ENCODE measurements around the gene DGKQ. TPM values are rescaled to one million over a fixed set of nuclear protein-coding genes. Genes with fewer than 3 reads are reported as not detected.

Gene DGKQ
- total and polyA plus RNA-seq, 2 experiments from 2014 or later, result 4.0 to 22.4 TPM

DNA sequence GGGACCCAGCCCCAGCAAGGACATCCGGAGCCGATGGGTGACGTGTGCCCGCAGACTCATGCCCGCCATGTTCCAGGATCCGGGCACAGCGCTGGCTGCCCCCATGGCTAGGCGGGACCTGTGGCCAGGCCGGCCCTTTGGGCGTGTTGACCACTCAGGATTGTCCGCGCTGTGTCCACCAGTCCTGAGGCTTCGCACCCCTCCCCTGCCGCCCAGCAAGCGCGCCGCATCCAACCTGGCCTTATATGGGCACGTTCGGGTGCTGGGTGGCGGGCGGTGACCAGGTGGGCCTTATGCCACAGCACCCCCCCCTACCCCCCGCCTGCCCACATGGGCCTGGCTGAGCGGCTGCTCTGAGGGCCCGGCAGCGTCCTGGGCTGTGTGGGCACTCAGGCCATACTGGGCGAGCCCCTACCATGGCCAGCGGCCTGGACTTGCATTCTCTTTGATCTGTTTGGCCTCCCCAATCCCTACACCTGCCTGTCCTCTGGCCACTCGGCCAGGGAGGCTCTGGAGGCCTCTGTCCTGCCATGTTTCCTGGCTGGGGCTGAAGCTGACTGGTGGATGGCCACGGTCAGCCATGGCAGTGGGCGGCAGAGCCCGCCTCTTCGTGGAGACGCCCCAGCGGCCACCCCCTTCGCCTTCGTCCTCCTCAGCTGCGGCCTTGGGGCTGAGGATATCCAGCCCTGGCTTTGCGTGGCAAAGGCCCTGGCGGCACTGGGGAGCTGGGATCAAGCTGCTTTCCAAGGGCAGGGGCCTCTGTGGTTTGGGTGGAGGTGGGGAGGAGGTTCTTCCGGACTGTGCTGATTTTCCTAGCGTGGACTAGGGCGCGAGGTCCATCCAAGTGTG, 40.1 kb upstream of the DGKQ start:
- peaks cover 23% of the 10 kb centered on the region for H3K27me3 ChIP-seq (ENCODE audit: insufficient read depth)
- H3K9me3 Mint-ChIP-seq, result peaks cover 2% of the 10 kb centered on the region; the same call in 2 of the 3 replicates
- TF ChIP-seq, protein P1, sequence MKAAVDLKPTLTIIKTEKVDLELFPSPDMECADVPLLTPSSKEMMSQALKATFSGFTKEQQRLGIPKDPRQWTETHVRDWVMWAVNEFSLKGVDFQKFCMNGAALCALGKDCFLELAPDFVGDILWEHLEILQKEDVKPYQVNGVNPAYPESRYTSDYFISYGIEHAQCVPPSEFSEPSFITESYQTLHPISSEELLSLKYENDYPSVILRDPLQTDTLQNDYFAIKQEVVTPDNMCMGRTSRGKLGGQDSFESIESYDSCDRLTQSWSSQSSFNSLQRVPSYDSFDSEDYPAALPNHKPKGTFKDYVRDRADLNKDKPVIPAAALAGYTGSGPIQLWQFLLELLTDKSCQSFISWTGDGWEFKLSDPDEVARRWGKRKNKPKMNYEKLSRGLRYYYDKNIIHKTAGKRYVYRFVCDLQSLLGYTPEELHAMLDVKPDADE (IDR thresholded peaks at IDR 0.05), result no peak
- no peak for TF ChIP-seq EZH2phosphoT487 (IDR thresholded peaks at IDR 0.05; ENCODE audit: unreplicated experiment)
- TF ChIP-seq CREB1 (CRISPR knock-in tag; IDR thresholded peaks at IDR 0.05; ENCODE audit: low read depth), result no peak
- TF ChIP-seq, protein P2, sequence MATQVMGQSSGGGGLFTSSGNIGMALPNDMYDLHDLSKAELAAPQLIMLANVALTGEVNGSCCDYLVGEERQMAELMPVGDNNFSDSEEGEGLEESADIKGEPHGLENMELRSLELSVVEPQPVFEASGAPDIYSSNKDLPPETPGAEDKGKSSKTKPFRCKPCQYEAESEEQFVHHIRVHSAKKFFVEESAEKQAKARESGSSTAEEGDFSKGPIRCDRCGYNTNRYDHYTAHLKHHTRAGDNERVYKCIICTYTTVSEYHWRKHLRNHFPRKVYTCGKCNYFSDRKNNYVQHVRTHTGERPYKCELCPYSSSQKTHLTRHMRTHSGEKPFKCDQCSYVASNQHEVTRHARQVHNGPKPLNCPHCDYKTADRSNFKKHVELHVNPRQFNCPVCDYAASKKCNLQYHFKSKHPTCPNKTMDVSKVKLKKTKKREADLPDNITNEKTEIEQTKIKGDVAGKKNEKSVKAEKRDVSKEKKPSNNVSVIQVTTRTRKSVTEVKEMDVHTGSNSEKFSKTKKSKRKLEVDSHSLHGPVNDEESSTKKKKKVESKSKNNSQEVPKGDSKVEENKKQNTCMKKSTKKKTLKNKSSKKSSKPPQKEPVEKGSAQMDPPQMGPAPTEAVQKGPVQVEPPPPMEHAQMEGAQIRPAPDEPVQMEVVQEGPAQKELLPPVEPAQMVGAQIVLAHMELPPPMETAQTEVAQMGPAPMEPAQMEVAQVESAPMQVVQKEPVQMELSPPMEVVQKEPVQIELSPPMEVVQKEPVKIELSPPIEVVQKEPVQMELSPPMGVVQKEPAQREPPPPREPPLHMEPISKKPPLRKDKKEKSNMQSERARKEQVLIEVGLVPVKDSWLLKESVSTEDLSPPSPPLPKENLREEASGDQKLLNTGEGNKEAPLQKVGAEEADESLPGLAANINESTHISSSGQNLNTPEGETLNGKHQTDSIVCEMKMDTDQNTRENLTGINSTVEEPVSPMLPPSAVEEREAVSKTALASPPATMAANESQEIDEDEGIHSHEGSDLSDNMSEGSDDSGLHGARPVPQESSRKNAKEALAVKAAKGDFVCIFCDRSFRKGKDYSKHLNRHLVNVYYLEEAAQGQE (IDR thresholded peaks at IDR 0.05; ENCODE audit: unreplicated experiment), result no peak
- H3F3A ChIP-seq (replicated peaks; ENCODE audit: low read depth), result 0 out of 2 replicates have a peak, but pooled peaks cover 5% of the 10 kb centered on the region
- DNase-seq (ENCODE audit: low spot score) (no peak), ATAC-seq (no peak)
- no peak overlapping the region for H3K4me2 ChIP-seq
- no peaks in the 10 kb centered on the region for H3K9me2 ChIP-seq (ENCODE audit: insufficient read depth)
- H3K27ac ChIP-seq (ENCODE audit: low read depth), result no peak overlapping the region
- H3K27me3 Mint-ChIP-seq (ENCODE audit: insufficient read depth, low read depth, poor library complexity), result peaks cover 21% of the 10 kb centered on the region
- peaks cover 8% of the 10 kb centered on the region; the same call in 2 of the 3 replicates for H3K4me1 Mint-ChIP-seq
- peaks cover 5% of the 10 kb centered on the region; the same call in 1 of the 2 replicates for H3K4me1 ChIP-seq (ENCODE audit: insufficient read depth)
- H4K20me1 ChIP-seq (replicated peaks; ENCODE audit: insufficient read depth), result peaks cover 6% of the 10 kb centered on the region; the same call in 1 of the 2 replicates
- H3K36me3 Mint-ChIP-seq (ENCODE audit: low read depth), result no peaks in the 10 kb centered on the region; the same call in 2 of the 3 replicates
- H3K27ac Mint-ChIP-seq, result no peak overlapping the region
- H3K4me3 ChIP-seq, result no peak overlapping the region
- 0 out of 2 replicates have a peak, but pooled peaks cover 3% of the 10 kb centered on the region for H3K79me2 ChIP-seq (replicated peaks; ENCODE audit: insufficient read depth)
- no peak overlapping the region for H2AFZ ChIP-seq
- no peaks in the 10 kb centered on the region for H3K36me3 ChIP-seq (ENCODE audit: insufficient read depth)
- H3K4me3 Mint-ChIP-seq, result no peak overlapping the region; the same call in 2 of the 3 replicates

DNA sequence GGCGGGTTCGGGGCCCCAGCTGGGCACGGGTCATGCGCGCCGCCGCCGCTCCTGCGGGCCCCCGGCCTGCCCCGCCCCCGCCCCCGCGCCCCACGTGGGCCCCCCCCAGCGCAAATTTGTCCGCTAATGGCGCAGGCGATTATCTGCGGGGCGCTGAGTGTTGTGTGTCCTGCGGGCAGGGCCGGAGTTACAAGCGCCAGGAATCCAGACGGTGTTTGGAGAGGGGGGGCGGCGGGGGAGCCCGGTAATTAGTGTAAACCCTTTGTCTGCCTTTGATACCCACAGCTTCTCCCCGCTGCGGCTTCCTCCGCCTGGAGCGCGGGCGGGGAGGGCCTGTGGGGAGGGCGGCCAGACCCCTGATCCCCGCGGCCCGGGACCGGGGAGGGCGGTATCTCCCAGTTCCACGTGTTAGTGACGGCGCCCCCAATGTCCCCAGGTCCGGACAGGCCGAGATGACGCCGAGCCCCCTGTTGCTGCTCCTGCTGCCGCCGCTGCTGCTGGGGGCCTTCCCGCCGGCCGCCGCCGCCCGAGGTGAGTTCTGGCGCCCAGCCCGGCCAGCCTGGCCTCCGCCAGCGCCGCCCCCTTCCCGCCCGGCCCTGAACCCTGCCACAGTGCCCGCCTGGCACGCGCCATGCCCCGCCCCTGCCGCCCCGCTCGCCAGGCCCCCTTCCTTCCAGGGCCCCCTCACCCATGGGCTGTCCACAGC, 38.8 kb upstream of the DGKQ start:
- 0 out of 2 replicates have a peak, but pooled peaks cover 3% of the 10 kb centered on the region for H3K79me2 ChIP-seq (replicated peaks; ENCODE audit: insufficient read depth)
- peaks cover 36% of the 10 kb centered on the region for H3K27me3 ChIP-seq (ENCODE audit: insufficient read depth)
- peaks cover 5% of the 10 kb centered on the region; the same call in 1 of the 2 replicates for H3K4me1 ChIP-seq (ENCODE audit: insufficient read depth)
- H3K4me3 ChIP-seq, result peak overlapping the region; percentile 61
- 0 out of 2 replicates have a peak, but pooled peaks cover 5% of the 10 kb centered on the region for H3F3A ChIP-seq (replicated peaks; ENCODE audit: low read depth)
- DNase-seq (ENCODE audit: low spot score) (peak; percentile 47), ATAC-seq (peak; percentile 4; the same call in 2 of the 3 replicates)
- peak overlapping the region; percentile 50; the same call in 2 of the 3 replicates for H3K4me3 Mint-ChIP-seq
- peaks cover 2% of the 10 kb centered on the region; the same call in 2 of the 3 replicates for H3K9me3 Mint-ChIP-seq
- no peak overlapping the region for H3K27ac Mint-ChIP-seq
- H4K20me1 ChIP-seq (replicated peaks; ENCODE audit: insufficient read depth), result peaks cover 6% of the 10 kb centered on the region; the same call in 1 of the 2 replicates
- no peak overlapping the region for H2AFZ ChIP-seq
- peaks cover 33% of the 10 kb centered on the region for H3K27me3 Mint-ChIP-seq (ENCODE audit: insufficient read depth, low read depth, poor library complexity)
- H3K36me3 ChIP-seq (ENCODE audit: insufficient read depth), result no peaks in the 10 kb centered on the region
- no peak overlapping the region for H3K27ac ChIP-seq (ENCODE audit: low read depth)
- no peak for TF ChIP-seq JUNB (IDR thresholded peaks at IDR 0.05; ENCODE audit: unreplicated experiment)
- TF ChIP-seq, protein P1 (IDR thresholded peaks at IDR 0.05), result no peak
- TF ChIP-seq STAT1 (IDR thresholded peaks at IDR 0.05; ENCODE audit: unreplicated experiment), result no peak
- no peak for TF ChIP-seq POLR2AphosphoS5 (IDR thresholded peaks at IDR 0.05; ENCODE audit: low read depth)
- TF ChIP-seq, protein P3, sequence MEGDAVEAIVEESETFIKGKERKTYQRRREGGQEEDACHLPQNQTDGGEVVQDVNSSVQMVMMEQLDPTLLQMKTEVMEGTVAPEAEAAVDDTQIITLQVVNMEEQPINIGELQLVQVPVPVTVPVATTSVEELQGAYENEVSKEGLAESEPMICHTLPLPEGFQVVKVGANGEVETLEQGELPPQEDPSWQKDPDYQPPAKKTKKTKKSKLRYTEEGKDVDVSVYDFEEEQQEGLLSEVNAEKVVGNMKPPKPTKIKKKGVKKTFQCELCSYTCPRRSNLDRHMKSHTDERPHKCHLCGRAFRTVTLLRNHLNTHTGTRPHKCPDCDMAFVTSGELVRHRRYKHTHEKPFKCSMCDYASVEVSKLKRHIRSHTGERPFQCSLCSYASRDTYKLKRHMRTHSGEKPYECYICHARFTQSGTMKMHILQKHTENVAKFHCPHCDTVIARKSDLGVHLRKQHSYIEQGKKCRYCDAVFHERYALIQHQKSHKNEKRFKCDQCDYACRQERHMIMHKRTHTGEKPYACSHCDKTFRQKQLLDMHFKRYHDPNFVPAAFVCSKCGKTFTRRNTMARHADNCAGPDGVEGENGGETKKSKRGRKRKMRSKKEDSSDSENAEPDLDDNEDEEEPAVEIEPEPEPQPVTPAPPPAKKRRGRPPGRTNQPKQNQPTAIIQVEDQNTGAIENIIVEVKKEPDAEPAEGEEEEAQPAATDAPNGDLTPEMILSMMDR (conservative IDR thresholded peaks at IDR 0.05; ENCODE audit: low read depth in 2 of 2), result no peak
- no peak for TF ChIP-seq ZNF114 (CRISPR knock-in tag; IDR thresholded peaks at IDR 0.05)
- no peak for TF ChIP-seq EZH2phosphoT487 (IDR thresholded peaks at IDR 0.05; ENCODE audit: unreplicated experiment)
- no peak for TF ChIP-seq NANOG (IDR thresholded peaks at IDR 0.05; ENCODE audit: borderline replicate concordance)
- TF ChIP-seq CREB1 (CRISPR knock-in tag; IDR thresholded peaks at IDR 0.05; ENCODE audit: low read depth), result no peak
- TF ChIP-seq ZNF331 (CRISPR knock-in tag; IDR thresholded peaks at IDR 0.05; ENCODE audit: low read depth), result no peak
- peak overlapping the region; percentile 79 for H3K4me2 ChIP-seq
- H3K4me1 Mint-ChIP-seq, result peaks cover 8% of the 10 kb centered on the region; the same call in 2 of the 3 replicates
- H3K36me3 Mint-ChIP-seq (ENCODE audit: low read depth), result no peaks in the 10 kb centered on the region; the same call in 2 of the 3 replicates
- H3K9me2 ChIP-seq (ENCODE audit: insufficient read depth), result no peaks in the 10 kb centered on the region

All from GM23338 (cell line).